IMR-90 (cell line): Measurements from ENCODE around the gene TCF7L1. TPM values are rescaled to one million over a fixed set of nuclear protein-coding genes. Genes with fewer than 3 reads are reported as not detected.
A peak's percentile ranks its signal among the peaks of the same experiment; 100 is the strongest.

Experiments
- ATAC-seq: fragments of 200-7000 bp; cut with Tn5 transposase; 2 replicates; pipeline ENCODE4 v1.9.1; 2020; ENCODE audit warnings: low read depth, mild to moderate bottlenecking, moderate library complexity
- BruUV-seq: library from RNA; stranded (reverse); fragments of 400-500 nt; replicated peaks from 2 replicates; lab custom pipeline; 2021; lab: Mats Ljungman, UMichigan
- CTCF ChIA-PET: fragments of 300-600 bp; formaldehyde crosslinking; extraction: SDS; loops from one replicate; lab custom pipeline; 2021; ENCODE audit warnings: antibody characterized with exemption; lab: Yijun Ruan, JAX
- POLR2A ChIA-PET: fragments of 300-600 bp; sonication (Branson Sonifier 250); formaldehyde crosslinking; loops from one replicate; lab custom pipeline; 2022; ENCODE audit warnings: antibody characterized with exemption; ENCODE audit not compliant: unreplicated experiment; lab: Charles Lee
- DNase-seq: peaks from one replicate; pipeline ENCODE4 v3.0.0; 2013
- H2AFZ ChIP-seq: replicated peaks from 2 replicates; pipeline ENCODE3; 2013; ENCODE audit warnings: low read length, mild to moderate bottlenecking; ENCODE audit not compliant: poor library complexity
- H2AK5ac ChIP-seq: 2 replicates; pipeline ENCODE4 v1.6.1; 2013; ENCODE audit warnings: low read depth, low read length, inconsistent platforms
- H2AK9ac ChIP-seq: replicated peaks from 2 replicates; pipeline ENCODE3; 2013; ENCODE audit warnings: mild to moderate bottlenecking, low read depth, low read length, moderate library complexity; ENCODE audit not compliant: poor library complexity
- H2BK120ac ChIP-seq: 2 replicates; pipeline ENCODE4 v1.6.1; 2013; ENCODE audit warnings: low read depth, low read length, inconsistent platforms
- H2BK15ac ChIP-seq: 3 replicates; pipeline ENCODE4 v1.6.1; 2013; ENCODE audit warnings: low read depth, low read length, inconsistent platforms
- H2BK20ac ChIP-seq: 2 replicates; pipeline ENCODE4 v1.6.1; 2013; ENCODE audit warnings: low read depth, mild to moderate bottlenecking, inconsistent platforms, low read length, moderate library complexity
- H2BK5ac ChIP-seq: 2 replicates; pipeline ENCODE4 v1.6.1; 2013; ENCODE audit warnings: mild to moderate bottlenecking, low read depth, low read length, inconsistent platforms; ENCODE audit not compliant: poor library complexity, severe bottlenecking
- H3K14ac ChIP-seq: replicated peaks from 2 replicates; pipeline ENCODE4 v1.6.1; 2013; ENCODE audit warnings: low read depth, low read length, inconsistent platforms
- H3K18ac ChIP-seq: 2 replicates; pipeline ENCODE4 v1.6.1; 2013; ENCODE audit warnings: low read depth, low read length, control low read depth
- H3K23ac ChIP-seq: 2 replicates; pipeline ENCODE4 v1.6.1; 2013; ENCODE audit warnings: low read depth, low read length, inconsistent platforms
- H3K27ac ChIP-seq: 2 replicates; pipeline ENCODE4 v1.5.1; 2013; ENCODE audit warnings: mild to moderate bottlenecking, control low read depth, low read length; ENCODE audit not compliant: insufficient read depth
- H3K27me3 ChIP-seq: 2 replicates; pipeline ENCODE4 v1.6.1; 2013; ENCODE audit warnings: low read length; ENCODE audit not compliant: control insufficient read depth, insufficient read depth
- H3K36me3 ChIP-seq: 2 replicates; pipeline ENCODE4 v1.6.1; 2013; ENCODE audit warnings: low read length, mixed read lengths; ENCODE audit not compliant: control insufficient read depth, insufficient read depth
- H3K4ac ChIP-seq: 2 replicates; pipeline ENCODE4 v1.6.1; 2013; ENCODE audit warnings: low read depth, low read length, inconsistent platforms
- H3K4me1 ChIP-seq: 2 replicates; pipeline ENCODE4 v1.6.1; 2013; ENCODE audit warnings: low read length, mixed read lengths; ENCODE audit not compliant: control insufficient read depth, insufficient read depth
- H3K4me2 ChIP-seq: 2 replicates; pipeline ENCODE4 v1.6.1; 2013; ENCODE audit warnings: low read depth, mild to moderate bottlenecking, control low read depth, low read length, moderate library complexity
- H3K4me3 ChIP-seq: 2 replicates; pipeline ENCODE4 v1.5.1; 2013; ENCODE audit warnings: low read depth, mild to moderate bottlenecking, control low read depth, low read length, moderate library complexity; ENCODE audit not compliant: insufficient read depth
- H3K56ac ChIP-seq: 2 replicates; pipeline ENCODE4 v1.6.1; 2013; ENCODE audit warnings: low read length, inconsistent platforms; ENCODE audit not compliant: insufficient read depth; ENCODE audit errors: extremely low read depth
- H3K79me1 ChIP-seq, 2 experiments: 2 replicates each; pipeline ENCODE4 v1.6.1; 2013; ENCODE audit warnings: low read length in 2 of 2, inconsistent platforms in 1 of 2, low read depth in 1 of 2
- H3K9ac ChIP-seq: 2 replicates; pipeline ENCODE4 v1.6.1; 2013; ENCODE audit warnings: low read depth, low read length, control low read depth
- H3K9me1 ChIP-seq: 2 replicates; pipeline ENCODE4 v1.6.1; 2013; ENCODE audit warnings: low read length, inconsistent platforms; ENCODE audit not compliant: insufficient read depth
- H3K9me3 ChIP-seq: 2 replicates; pipeline ENCODE4 v1.6.1; 2013; ENCODE audit warnings: low read length; ENCODE audit not compliant: control insufficient read depth, insufficient read depth
- H4K20me1 ChIP-seq: 2 replicates; pipeline ENCODE4 v1.6.1; 2013; ENCODE audit warnings: low read length, inconsistent platforms; ENCODE audit not compliant: insufficient read depth
- H4K5ac ChIP-seq: 2 replicates; pipeline ENCODE4 v1.6.1; 2013; ENCODE audit warnings: mild to moderate bottlenecking, low read depth, low read length, control low read depth
- H4K8ac ChIP-seq, 2 experiments: 2 replicates each; pipeline ENCODE4 v1.6.1; 2013; ENCODE audit warnings: low read depth in 2 of 2, low read length in 2 of 2, control low read depth in 1 of 2, inconsistent platforms in 1 of 2
- H4K91ac ChIP-seq: 2 replicates; pipeline ENCODE4 v1.6.1; 2013; ENCODE audit warnings: low read depth, low read length, inconsistent platforms; ENCODE audit not compliant: insufficient read depth
- BHLHE40 ChIP-seq: fragments of 150-350 bp; IDR thresholded peaks from 2 replicates; pipeline ENCODE4 v1.6.1; 2016; ENCODE audit warnings: mild to moderate bottlenecking, low read depth, low read length
- CEBPB ChIP-seq: IDR thresholded peaks from 2 replicates; pipeline ENCODE4 v1.6.1; 2012; ENCODE audit warnings: low read depth, low read length, improper control_type of control experiment
- CHD1 ChIP-seq: IDR thresholded peaks from 2 replicates; pipeline ENCODE4 v1.6.1; 2012; ENCODE audit warnings: low read depth, low read length, improper control_type of control experiment
- CTCF ChIP-seq: conservative IDR thresholded peaks from 2 replicates; pipeline ENCODE4 v1.5.1; 2012; ENCODE audit warnings: mild to moderate bottlenecking, low read depth, low read length, improper control_type of control experiment
- ELK1 ChIP-seq: fragments of 150-350 bp; IDR thresholded peaks from 2 replicates; pipeline ENCODE4 v1.6.1; 2016; ENCODE audit warnings: low read depth, mild to moderate bottlenecking, low read length, moderate library complexity, borderline replicate concordance
- FOS ChIP-seq: fragments of 150-350 bp; IDR thresholded peaks from 2 replicates; pipeline ENCODE4 v1.6.1; 2016; ENCODE audit warnings: low read depth, low read length
- MAFK ChIP-seq: IDR thresholded peaks from 2 replicates; pipeline ENCODE4 v1.6.1; 2012; ENCODE audit warnings: low read depth, low read length, improper control_type of control experiment
- MAZ ChIP-seq: IDR thresholded peaks from 2 replicates; pipeline ENCODE4 v1.6.1; 2012; ENCODE audit warnings: low read depth, mild to moderate bottlenecking, low read length, improper control_type of control experiment, moderate library complexity, borderline replicate concordance
- MXI1 ChIP-seq: IDR thresholded peaks from 2 replicates; pipeline ENCODE4 v1.6.1; 2012; ENCODE audit warnings: low read depth, mild to moderate bottlenecking, low read length, moderate library complexity, borderline replicate concordance
- NFE2L2 ChIP-seq: fragments of 150-350 bp; IDR thresholded peaks from 2 replicates; pipeline ENCODE4 v1.6.1; 2016; ENCODE audit warnings: low read depth, mild to moderate bottlenecking, low read length
- POLR2A ChIP-seq: IDR thresholded peaks from 2 replicates; pipeline ENCODE4 v1.6.1; 2012; ENCODE audit warnings: mild to moderate bottlenecking, low read depth, low read length
- RAD21 ChIP-seq: IDR thresholded peaks from 2 replicates; pipeline ENCODE4 v1.6.1; 2012; ENCODE audit warnings: low read length, improper control_type of control experiment
- RCOR1 ChIP-seq: IDR thresholded peaks from 2 replicates; pipeline ENCODE4 v1.6.1; 2012; ENCODE audit warnings: mild to moderate bottlenecking, low read length, improper control_type of control experiment; ENCODE audit not compliant: insufficient replicate concordance
- RFX5 ChIP-seq: IDR thresholded peaks from 2 replicates; pipeline ENCODE4 v1.8.0; 2012; ENCODE audit warnings: low read depth, mild to moderate bottlenecking, low read length, moderate library complexity
- SMC3 ChIP-seq: fragments of 150-350 bp; IDR thresholded peaks from 2 replicates; pipeline ENCODE4 v1.6.1; 2016; ENCODE audit warnings: low read depth, mild to moderate bottlenecking, antibody characterized with exemption, low read length, moderate library complexity
- USF2 ChIP-seq: fragments of 150-350 bp; IDR thresholded peaks from 2 replicates; pipeline ENCODE4 v1.6.1; 2017; ENCODE audit warnings: mild to moderate bottlenecking, antibody characterized with exemption, low read length, low read depth
- WGBS, 2 experiments: methylation state at CpG; one replicate each; pipeline versions ENCODE4 v1.1.5 to v1.1.7; 2013; ENCODE audit warnings: missing lambda C conversion rate in 2 of 2; ENCODE audit not compliant: insufficient read length in 1 of 2; ENCODE audit errors: extremely low coverage in 2 of 2; 5-methylcytosine and 5-hydroxymethylcytosine counted together
- dilution Hi-C: fragments of 300-500 bp; cut with HindIII; formaldehyde crosslinking; loops from one replicate; pipeline ENCODE4 v1.14.3; 2018; ENCODE audit warnings: low sequenced_read_pairs; ENCODE audit not compliant: unreplicated experiment
- in situ Hi-C: fragments of 300-500 bp; cut with MboI; formaldehyde crosslinking; loops from 3 replicates; pipeline ENCODE4 v1.14.3; 2019; ENCODE audit warnings: low sequenced_read_pairs, inconsistent platforms, mixed read lengths
- intact Hi-C: fragments of 100-400 bp; cut with micrococcal nuclease; formaldehyde crosslinking; loops from 2 replicates; pipeline ENCODE4 v1.10.0; 2022
- polyA plus RNA-seq, 3 experiments: library from polyadenylated mRNA; depleted of rRNA; stranded (reverse); fragments of >200 nt; gene quantifications; 2 replicates each; pipeline ENCODE4 v1.2.3, GENCODE V29; 2012; ENCODE audit warnings: low replicate concordance in 1 of 3
- total RNA-seq: library from RNA; depleted of rRNA; stranded (reverse); fragments of >200 nt; gene quantifications from 2 replicates; pipeline ENCODE4 v1.2.3, GENCODE V29; 2012

The TCF7L1 gene
- total and polyA plus RNA-seq, 2 of the 4 experiments (the other 2 are of a cell fraction): 0.72 to 11.1 TPM

GRCh38 chr2:85353876-85354285 lies 220.7 kb downstream of the TCF7L1 start:
- H3K79me1 ChIP-seq: peaks cover 33 to 47% of the 10 kb centered on the region in 2 experiments
- no peaks in the 10 kb centered on the region for H4K20me1 ChIP-seq
- peak overlapping the region; percentile 7 for H3K4ac ChIP-seq
- no peak overlapping the region for H2BK15ac ChIP-seq
- BruUV-seq: TSS peak; percentile 64
- POLR2A ChIA-PET: interaction anchor here (0.7 to 1.2 kb wide), 3 partner anchors 10 to 246 kb away, joined by 3 to 6 read pairs (median 3); partner anchors contain the start of gene TGOLN2
- H3K56ac ChIP-seq: no peak overlapping the region; the same call in 1 of the 2 replicates
- H2BK120ac ChIP-seq: no peak overlapping the region
- peak overlapping the region; percentile 56 for H3K4me3 ChIP-seq
- H3K9ac ChIP-seq: peak overlapping the region; percentile 53
- H3K18ac ChIP-seq: no peak overlapping the region
- in situ Hi-C loops: no loop called here
- DNase-seq (peak; percentile 6), ATAC-seq (peak; percentile 5)
- peak overlapping the region; percentile 3 to 72; a peak in 3 of 4 replicates for H4K8ac ChIP-seq
- H3K14ac ChIP-seq: peak overlapping the region; percentile 36
- no peaks in the 10 kb centered on the region for H3K9me3 ChIP-seq
- intact Hi-C loops: loop anchor here (1.0 to 2.0 kb wide), 3 partner anchors 27 to 196 kb away; partner anchors contain the start of gene TGOLN2
- H3K36me3 ChIP-seq: peaks cover 33% of the 10 kb centered on the region
- peak overlapping the region; percentile 89 for H2AFZ ChIP-seq
- CTCF ChIA-PET: interaction anchor here (1.0 kb wide), 1 partner anchor 21 kb away, joined by 3 read pairs; no protein-coding TSS in a partner anchor
- H3K27ac ChIP-seq: peak overlapping the region; percentile 49
- H2BK20ac ChIP-seq: no peak overlapping the region
- peak overlapping the region; percentile 8 for H4K5ac ChIP-seq
- H2AK9ac ChIP-seq: peak overlapping the region; percentile 75
- no peaks in the 10 kb centered on the region for H3K27me3 ChIP-seq
- dilution Hi-C loops: no loop called here
- H3K4me1 ChIP-seq: peaks cover 6% of the 10 kb centered on the region
- peak overlapping the region; percentile 87 for H3K4me2 ChIP-seq
- TF ChIP-seq CHD1 (no peak), CEBPB (no peak), NFE2L2 (no peak), POLR2A (no peak), CTCF (no peak), SMC3 (no peak), ELK1 (no peak), MAZ (no peak), RCOR1 (no peak), RAD21 (no peak), MAFK (no peak), FOS (no peak), BHLHE40 (no peak), MXI1 (no peak), USF2 (no peak), RFX5 (no peak)
- H3K23ac ChIP-seq: peak overlapping the region; percentile 47
- H4K91ac ChIP-seq: peak overlapping the region; percentile 9
- H2AK5ac ChIP-seq: peak overlapping the region; percentile 61; the same call in 1 of the 2 replicates
- peak overlapping the region; percentile 22 for H2BK5ac ChIP-seq
- H3K9me1 ChIP-seq: peaks cover 16% of the 10 kb centered on the region
- WGBS, 2 experiments: 25% methylated on average over 1 of the region's 16 CpGs; no CpG with 5 or more reads in 1 of the 2 experiments
